Liver (tissue), 9 donors: ENCODE measurements around the gene SCAF1. TPM values are rescaled to one million over a fixed set of nuclear protein-coding genes. Genes with fewer than 3 reads are reported as not detected.

Experiments used
- DNase-seq: peaks from one replicate; pipeline ENCODE4 v3.0.0-alpha.2; 2017; ENCODE audit warnings: low spot score
- H3K27ac ChIP-seq, 2 donors: one replicate each; pipeline ENCODE4 v1.7.0; 2013; ENCODE audit warnings: inconsistent platforms in 2 of 2, low read length in 2 of 2, control low read depth in 1 of 2, low read depth in 1 of 2, mild to moderate bottlenecking in 1 of 2
- H3K27me3 ChIP-seq, 4 donors: one replicate each; pipeline versions ENCODE4 v1.6.1 to v1.7.0; 2013; ENCODE audit warnings: low read length in 3 of 4, inconsistent platforms in 1 of 4, mild to moderate bottlenecking in 1 of 4, moderate library complexity in 1 of 4; ENCODE audit not compliant: control insufficient read depth in 4 of 4, insufficient read depth in 4 of 4
- H3K36me3 ChIP-seq, 4 donors: one replicate each; pipeline versions ENCODE4 v1.6.1 to v1.7.0; 2013; ENCODE audit warnings: low read length in 3 of 4, mild to moderate bottlenecking in 3 of 4, low read depth in 1 of 4, moderate library complexity in 1 of 4; ENCODE audit not compliant: control insufficient read depth in 4 of 4, insufficient read depth in 3 of 4
- H3K4me1 ChIP-seq, 4 donors: one replicate each; pipeline versions ENCODE4 v1.6.1 to v1.7.0; 2013; ENCODE audit warnings: low read length in 3 of 4, mild to moderate bottlenecking in 3 of 4, moderate library complexity in 1 of 4; ENCODE audit not compliant: control insufficient read depth in 4 of 4, insufficient read depth in 4 of 4
- H3K4me3 ChIP-seq, 3 donors: one replicate each; pipeline versions ENCODE4 v1.6.1 to v1.7.0; 2013; ENCODE audit warnings: low read length in 3 of 3, control low read depth in 1 of 3, low read depth in 1 of 3, mild to moderate bottlenecking in 1 of 3
- H3K9ac ChIP-seq, 2 donors: one replicate each; pipeline ENCODE4 v1.7.0; 2013; ENCODE audit warnings: low read length in 2 of 2, mild to moderate bottlenecking in 2 of 2, moderate library complexity in 2 of 2, control low read depth in 1 of 2, low read depth in 1 of 2
- H3K9me3 ChIP-seq, 4 donors: one replicate each; pipeline versions ENCODE4 v1.6.1 to v1.7.0; 2013; ENCODE audit warnings: low read length in 3 of 4; ENCODE audit not compliant: control insufficient read depth in 4 of 4
- ATF3 ChIP-seq: IDR thresholded peaks from 2 replicates; pipeline ENCODE4 v1.6.1; 2016; ENCODE audit warnings: antibody characterized with exemption
- CTCF ChIP-seq: fragments of 150-350 bp; IDR thresholded peaks from 2 replicates; pipeline ENCODE4 v1.5.1; 2017; ENCODE audit warnings: improper control_type of control experiment, low read depth, low read length; ENCODE audit not compliant: missing input control
- EGR1 ChIP-seq, 2 donors: IDR thresholded peaks; 2 replicates each; pipeline ENCODE4 v1.6.1; 2016 to 2018; ENCODE audit warnings: antibody characterized with exemption in 2 of 2, low read depth in 2 of 2
- FOXA1 ChIP-seq: IDR thresholded peaks from 2 replicates; pipeline ENCODE4 v1.6.1; 2016; ENCODE audit warnings: antibody characterized with exemption
- FOXA2 ChIP-seq: IDR thresholded peaks from 2 replicates; pipeline ENCODE4 v1.6.1; 2016; ENCODE audit warnings: antibody characterized with exemption
- GABPA ChIP-seq, 2 donors: IDR thresholded peaks in 1 of 2; conservative IDR thresholded peaks in 1 of 2; 2 replicates each; pipeline ENCODE4 v1.6.1; 2016; ENCODE audit warnings: antibody characterized with exemption in 2 of 2, mild to moderate bottlenecking in 1 of 2, moderate library complexity in 1 of 2
- HNF4A ChIP-seq, 2 donors: conservative IDR thresholded peaks; 2 replicates each; pipeline ENCODE4 v1.6.1; 2016; ENCODE audit warnings: antibody characterized with exemption in 2 of 2, mild to moderate bottlenecking in 2 of 2
- HNF4G ChIP-seq: IDR thresholded peaks from 2 replicates; pipeline ENCODE4 v1.6.1; 2016; ENCODE audit warnings: antibody characterized with exemption
- JUND ChIP-seq, 2 donors: IDR thresholded peaks; 2 replicates each; pipeline ENCODE4 v1.6.1; 2016; ENCODE audit warnings: antibody characterized with exemption in 2 of 2
- MAX ChIP-seq: IDR thresholded peaks from 2 replicates; pipeline ENCODE4 v1.6.1; 2016; ENCODE audit warnings: antibody characterized with exemption
- NR2F2 ChIP-seq: IDR thresholded peaks from 2 replicates; pipeline ENCODE4 v1.6.1; 2016; ENCODE audit warnings: antibody characterized with exemption
- RAD21 ChIP-seq, 2 donors: IDR thresholded peaks; 2 replicates each; pipeline ENCODE4 v1.6.1; 2016; ENCODE audit warnings: antibody characterized with exemption in 2 of 2, mild to moderate bottlenecking in 2 of 2
- REST ChIP-seq: IDR thresholded peaks from 2 replicates; pipeline ENCODE4 v1.6.1; 2016; ENCODE audit warnings: antibody characterized with exemption, mild to moderate bottlenecking
- RXRA ChIP-seq, 2 donors: IDR thresholded peaks; 2 replicates each; pipeline ENCODE4 v1.6.1; 2017 to 2018; ENCODE audit warnings: antibody characterized with exemption in 2 of 2, mild to moderate bottlenecking in 1 of 2
- TAF1 ChIP-seq: conservative IDR thresholded peaks from 2 replicates; pipeline ENCODE4 v1.6.1; 2016; ENCODE audit warnings: antibody characterized with exemption, mild to moderate bottlenecking
- YY1 ChIP-seq: IDR thresholded peaks from 2 replicates; pipeline ENCODE4 v1.6.1; 2016; ENCODE audit warnings: antibody characterized with exemption, mild to moderate bottlenecking
- ZBTB33 ChIP-seq: IDR thresholded peaks from 2 replicates; pipeline ENCODE4 v1.6.1; 2016; ENCODE audit warnings: antibody characterized with exemption
- WGBS: extraction: QIAGEN DNeasy Blood & Tissue Kit; methylation state at CpG from one replicate; pipeline ENCODE4 v1.1.7; 2013; 5-methylcytosine and 5-hydroxymethylcytosine counted together
- polyA plus RNA-seq, 2 donors: library from polyadenylated mRNA; stranded (reverse) in 1 of 2; unstranded in 1 of 2; fragments of 200-250 nt in 1 of 2; fragments of >200 nt in 1 of 2; fragmentation: Nextera tagmentation in 1 of 2; extraction: Ambion mirVana in 1 of 2; gene quantifications; one replicate each; pipeline versions ENCODE4 v1.2.1 to v1.2.3, GENCODE V29; 2013 to 2015
- total RNA-seq, 2 donors: library from RNA; depleted of rRNA; stranded (reverse); fragments of >200 nt; gene quantifications; one replicate each; pipeline ENCODE4 v1.2.3, GENCODE V29; 2014
- donor health status: healthy.
- donor health status: healthy.
- donor health status: healthy.
- donor health status: healthy.
- donor health status: healthy.

The SCAF1 gene
- total and polyA plus RNA-seq, 4 donors = 4.6 to 17.6 (median 9.9) TPM

GRCh38 chr19:49594993-49595818, 46.8 kb upstream of the SCAF1 start:
- H3K4me3 ChIP-seq = no peak overlapping the region
- TF ChIP-seq YY1 = no peak
- no peak for TF ChIP-seq FOXA2
- TF ChIP-seq MAX = no peak
- TF ChIP-seq RXRA (IDR thresholded peaks at IDR 0.05) = no peak
- no peak for TF ChIP-seq NR2F2
- TF ChIP-seq CTCF = no peak
- TF ChIP-seq HNF4A (conservative IDR thresholded peaks at IDR 0.05) = no peak
- TF ChIP-seq HNF4G = no peak
- no peak for TF ChIP-seq RAD21 (IDR thresholded peaks at IDR 0.05)
- no peak for TF ChIP-seq EGR1 (IDR thresholded peaks at IDR 0.05; ENCODE audit: low read depth in 2 of 2)
- no peak for TF ChIP-seq ATF3
- TF ChIP-seq FOXA1 = no peak
- TF ChIP-seq ZBTB33 = no peak
- TF ChIP-seq TAF1 = no peak
- no peak for TF ChIP-seq REST
- no peak for TF ChIP-seq GABPA (IDR thresholded peaks at IDR 0.05 in 1 of 2, conservative IDR thresholded peaks at IDR 0.05 in 1 of 2)
- no peak for TF ChIP-seq JUND (IDR thresholded peaks at IDR 0.05)
- H3K27me3 ChIP-seq = no peaks in the 10 kb centered on the region
- no peak for DNase-seq
- peaks cover 10 to 33% (median 17%) of the 10 kb centered on the region in 4 donors for H3K36me3 ChIP-seq
- peaks cover 0 to 18% (median 13%) of the 10 kb centered on the region in 4 donors for H3K4me1 ChIP-seq
- WGBS = 95% methylated on average over 35 of the region's 35 CpGs
- H3K9ac ChIP-seq = no peak overlapping the region
- H3K9me3 ChIP-seq = no peaks in the 10 kb centered on the region
- no peak overlapping the region for H3K27ac ChIP-seq
